Endometrial microvascular endothelial cells (primary cell): ENCODE results near the gene GDF2. TPM values are rescaled to one million over a fixed set of nuclear protein-coding genes. Genes with fewer than 3 reads are reported as not detected.

Source experiments
- in situ Hi-C: cut with HindIII; loops from 2 replicates; pipeline ENCODE4 v1.10.0; 2017; ENCODE audit warnings: low sequenced_read_pairs, low pct_unique_long_range_greater_than_20kb; ENCODE audit errors: inconsistent ontology term
- total RNA-seq: library from RNA; depleted of rRNA; stranded (reverse); fragments of >200 nt; gene quantifications from one replicate; pipeline ENCODE4 v1.2.3, GENCODE V29; 2015; ENCODE audit errors: inconsistent ontology term

Gene GDF2
- total RNA-seq, 1 donor from 2014 or later, result not detected

DNA sequence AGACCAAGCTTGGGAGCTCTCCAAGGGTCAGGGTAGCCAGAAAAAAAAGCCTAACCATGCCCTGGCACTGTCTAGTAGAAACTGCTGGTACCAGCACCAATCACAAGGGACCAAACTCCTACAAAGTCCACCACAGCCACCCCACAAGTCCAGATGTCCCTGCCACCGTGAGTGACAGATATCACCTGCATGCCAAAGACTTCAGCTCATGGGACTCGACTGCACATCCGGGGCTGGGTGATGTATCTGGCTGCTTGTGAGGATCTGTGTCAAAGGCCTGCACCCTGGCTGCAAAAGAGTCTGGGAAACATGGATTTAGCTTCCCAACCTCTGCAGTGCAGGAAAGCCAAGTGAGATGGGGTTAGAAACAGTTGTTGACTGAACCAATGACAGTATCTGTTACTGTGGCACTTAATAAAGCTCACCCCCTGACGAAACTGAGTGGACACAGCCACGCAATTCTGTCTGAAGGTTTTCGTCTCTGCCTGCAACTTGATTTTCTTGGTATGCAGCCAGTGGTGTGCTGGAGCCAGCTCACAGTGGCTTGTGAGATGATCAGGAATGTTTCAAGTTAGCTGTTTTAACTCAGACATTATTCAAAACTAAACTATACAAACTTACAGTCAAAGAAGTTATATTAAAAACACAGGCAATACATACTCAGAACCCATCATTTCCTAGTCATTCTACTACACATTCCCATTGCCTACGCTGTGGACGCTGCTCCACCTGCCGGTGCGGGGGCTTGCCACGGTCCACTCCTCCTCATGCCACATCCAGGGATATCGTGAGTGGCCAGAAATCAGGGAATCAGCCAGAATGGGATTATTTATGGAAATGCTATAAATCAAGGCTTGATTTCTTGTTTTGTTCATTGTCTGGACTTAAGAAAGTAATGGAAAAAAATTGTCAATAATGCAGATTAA is 52.6 kb downstream of the GDF2 start:
- in situ Hi-C loops, result no loop called here

GRCh38 chr10:47376522-47377220 is 54.4 kb downstream of the GDF2 start:
- in situ Hi-C loops, result no loop called here

Other genes starting within 250 kb of the GDF2 start
- gene GDF10, start 22.3 kb upstream of the GDF2 start, total RNA-seq, result not detected
- not detected for gene RBP3, start 25.9 kb downstream of the GDF2 start, total RNA-seq
- gene ZNF488, start 61.8 kb downstream of the GDF2 start, total RNA-seq, result not detected
- gene ANXA8, start 161.7 kb downstream of the GDF2 start, total RNA-seq, result not detected
- gene FAM25G, start 169.2 kb downstream of the GDF2 start, total RNA-seq, result not detected
- gene AGAP9, start 201.2 kb downstream of the GDF2 start, total RNA-seq, result 3.6 TPM